Heart left ventricle (tissue), 13 donors: ENCODE data around the gene SFSWAP.

Source experiments
- CTCF ChIP-seq, 12 donors: fragments of 200-600 bp; sonication (generic) in 4 of 12; IDR thresholded peaks; one replicate each; pipeline versions ENCODE4 v1.5.0 to v1.8.0; 2018 to 2022; ENCODE audit warnings: antibody characterized with exemption in 12 of 12, mild to moderate bottlenecking in 5 of 12
- POLR2A ChIP-seq, 2 donors: fragments of 450-650 bp; IDR thresholded peaks; one replicate each; pipeline ENCODE4 v1.6.1; 2017; ENCODE audit warnings: antibody characterized with exemption in 2 of 2, mild to moderate bottlenecking in 2 of 2, moderate library complexity in 2 of 2
- donor health status: ischemic (EF 13 %, LVEDD 7.1; RV severe dilation, severe dysfunction).
- donor health status: DM: no; HTN: yes; CAD: no.
- donor health status: DM: no; HTN: no; CAD: no.
- donor health status: ischemic (EF 25% LVEDD 6.9; RV normal size, moderate dysfunction).
- donor health status: ischemic (EF 25% LVEDD 5.7; RV mildly dilated, moderate dysfunction).
- donor health status: ischemic (EF 35%, LVEDD 5.7; RV mildly dilated, moderate dysfunction).
- donor health status: nonischemic (EF 11% LVEDD 7.7; RV severe dilation, severe dysfunction).
- donor health status: DM: yes; HTN: yes; CAD: no.
- donor health status: PGD.
- donor health status: ischemic (EF 29% LVEDD 5.4; RV normal size, mild dysfunction).
- donor health status: nonischemic (EF 23%, LVEDD 6.1; RV moderate dilation, normal function).

DNA sequence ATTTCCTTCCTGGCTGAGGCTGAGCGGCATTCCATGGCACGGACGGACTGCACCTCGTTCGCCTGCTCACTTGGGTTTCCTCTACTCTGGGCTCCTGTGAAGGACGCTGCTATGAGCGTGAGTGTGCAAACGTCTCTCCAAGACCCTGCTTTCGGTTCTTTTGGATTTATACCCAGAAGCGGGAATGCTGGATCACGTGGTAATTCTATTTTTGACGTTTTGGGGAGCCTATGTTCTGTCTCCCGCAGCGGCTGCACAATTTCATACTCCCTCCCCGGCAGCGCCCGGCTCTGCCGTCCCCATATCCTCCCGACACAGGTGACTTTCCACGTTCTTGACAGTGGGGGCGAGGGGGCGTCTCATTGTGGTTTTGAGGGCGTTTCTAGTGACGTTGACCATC, 137.9 kb downstream of the SFSWAP start:
- TF ChIP-seq POLR2A (IDR thresholded peaks at IDR 0.05) (no peak), CTCF (IDR thresholded peaks at IDR 0.05) (no peak)
